Naive thymus-derived CD4-positive, alpha-beta T cell (primary cell): ENCODE results near the gene PDE4C. TPM values are rescaled to one million over a fixed set of nuclear protein-coding genes. Genes with fewer than 3 reads are reported as not detected.
A peak's percentile ranks its signal among the peaks of the same experiment; 100 is the strongest.

Experiments
- ATAC-seq: fragments of 150-1000 bp; cut with Tn5 transposase; 2 replicates; pipeline ENCODE4 v1.10.0; 2021; ENCODE audit warnings: mild to moderate bottlenecking, moderate library complexity
- CTCF ChIA-PET: fragments of 350-600 bp; sonication (Branson Sonifier 250); formaldehyde crosslinking; loops from one replicate; lab custom pipeline; 2021; ENCODE audit warnings: antibody characterized with exemption; lab: Charles Lee
- POLR2A ChIA-PET: fragments of 350-600 bp; sonication (Branson Sonifier 250); formaldehyde crosslinking; loops from one replicate; lab custom pipeline; 2021; ENCODE audit warnings: antibody characterized with exemption, inconsistent platforms; lab: Charles Lee
- DNase-seq, 9 donors: peaks; one replicate each; pipeline versions ENCODE4 v3.0.0 to v3.0.0-alpha.2; 2020 to 2022; ENCODE audit warnings: mixed read lengths in 1 of 9
- H3K27ac ChIP-seq: one replicate; pipeline ENCODE4 v1.7.0; 2013; ENCODE audit warnings: mild to moderate bottlenecking, low read depth, low read length, moderate library complexity
- H3K27me3 ChIP-seq, 2 donors: one replicate each; pipeline ENCODE4 v1.7.0; 2013; ENCODE audit warnings: low read length in 2 of 2, mild to moderate bottlenecking in 2 of 2, moderate library complexity in 2 of 2; ENCODE audit not compliant: control insufficient read depth in 2 of 2, insufficient read depth in 2 of 2
- H3K36me3 ChIP-seq, 3 experiments: 1 replicate in 2 of 3; 2 replicates in 1 of 3; pipeline ENCODE4 v1.7.0; 2013; ENCODE audit warnings: low read length in 3 of 3, mild to moderate bottlenecking in 3 of 3, moderate library complexity in 1 of 3; ENCODE audit not compliant: insufficient read depth in 3 of 3, control insufficient read depth in 2 of 3
- H3K4me1 ChIP-seq, 2 donors: one replicate each; pipeline ENCODE4 v1.7.0; 2013; ENCODE audit warnings: low read length in 2 of 2, mild to moderate bottlenecking in 2 of 2, moderate library complexity in 1 of 2; ENCODE audit not compliant: control insufficient read depth in 2 of 2, insufficient read depth in 2 of 2
- H3K4me3 ChIP-seq: 2 replicates; pipeline ENCODE4 v1.7.0; 2013; ENCODE audit warnings: mild to moderate bottlenecking, low read length
- H3K9me3 ChIP-seq, 3 experiments: 1 replicate in 2 of 3; 2 replicates in 1 of 3; pipeline ENCODE4 v1.7.0; 2013; ENCODE audit warnings: low read length in 3 of 3; ENCODE audit not compliant: control insufficient read depth in 2 of 3
- H3K27ac Mint-ChIP-seq, 9 donors: one replicate each; pipeline ENCODE4 v1.8.0; 2020 to 2022; ENCODE audit warnings: mixed read lengths in 9 of 9, mild to moderate bottlenecking in 8 of 9, moderate library complexity in 5 of 9, inconsistent platforms in 2 of 9
- H3K27me3 Mint-ChIP-seq, 5 donors: one replicate each; pipeline ENCODE4 v1.8.0; 2021 to 2022; ENCODE audit warnings: mixed read lengths in 5 of 5, mild to moderate bottlenecking in 1 of 5
- H3K36me3 Mint-ChIP-seq, 5 donors: one replicate each; pipeline ENCODE4 v1.8.0; 2020 to 2022; ENCODE audit warnings: mixed read lengths in 5 of 5, mild to moderate bottlenecking in 3 of 5, inconsistent platforms in 1 of 5
- H3K4me1 Mint-ChIP-seq, 7 donors: one replicate each; pipeline ENCODE4 v1.8.0; 2020 to 2022; ENCODE audit warnings: mixed read lengths in 7 of 7, mild to moderate bottlenecking in 3 of 7, inconsistent platforms in 1 of 7
- H3K4me3 Mint-ChIP-seq, 10 donors: one replicate each; pipeline ENCODE4 v1.8.0; 2020 to 2022; ENCODE audit warnings: mild to moderate bottlenecking in 10 of 10, mixed read lengths in 10 of 10, moderate library complexity in 6 of 10, inconsistent platforms in 2 of 10
- H3K9me3 Mint-ChIP-seq, 11 donors: one replicate each; pipeline ENCODE4 v1.8.0; 2020 to 2022; ENCODE audit warnings: mixed read lengths in 11 of 11, mild to moderate bottlenecking in 4 of 11, inconsistent platforms in 1 of 11, moderate library complexity in 1 of 11
- intact Hi-C, 2 donors: fragments of 100-400 bp; cut with micrococcal nuclease; formaldehyde crosslinking; loops; one replicate each; pipeline ENCODE4 v1.15.1; 2023
- polyA plus RNA-seq, 2 donors: library from polyadenylated mRNA; unstranded; fragments of 300-500 nt; fragmentation: Illumina TruSeq; gene quantifications; one replicate each; pipeline ENCODE4 v1.2.3, GENCODE V29; 2021
- total RNA-seq, 6 experiments: library from RNA in 5 of 6; stranded (reverse) in 5 of 6; gene quantifications; 1 replicate in 5 of 6; 2 replicates in 1 of 6; pipeline ENCODE4 v1.2.3 and lab custom pipeline; 2021 to 2026

The PDE4C gene
- total RNA-seq (not detected), polyA plus RNA-seq (not detected), total RNA-seq (lab: John Stamatoyannopoulos, UW) (not detected)

DNA sequence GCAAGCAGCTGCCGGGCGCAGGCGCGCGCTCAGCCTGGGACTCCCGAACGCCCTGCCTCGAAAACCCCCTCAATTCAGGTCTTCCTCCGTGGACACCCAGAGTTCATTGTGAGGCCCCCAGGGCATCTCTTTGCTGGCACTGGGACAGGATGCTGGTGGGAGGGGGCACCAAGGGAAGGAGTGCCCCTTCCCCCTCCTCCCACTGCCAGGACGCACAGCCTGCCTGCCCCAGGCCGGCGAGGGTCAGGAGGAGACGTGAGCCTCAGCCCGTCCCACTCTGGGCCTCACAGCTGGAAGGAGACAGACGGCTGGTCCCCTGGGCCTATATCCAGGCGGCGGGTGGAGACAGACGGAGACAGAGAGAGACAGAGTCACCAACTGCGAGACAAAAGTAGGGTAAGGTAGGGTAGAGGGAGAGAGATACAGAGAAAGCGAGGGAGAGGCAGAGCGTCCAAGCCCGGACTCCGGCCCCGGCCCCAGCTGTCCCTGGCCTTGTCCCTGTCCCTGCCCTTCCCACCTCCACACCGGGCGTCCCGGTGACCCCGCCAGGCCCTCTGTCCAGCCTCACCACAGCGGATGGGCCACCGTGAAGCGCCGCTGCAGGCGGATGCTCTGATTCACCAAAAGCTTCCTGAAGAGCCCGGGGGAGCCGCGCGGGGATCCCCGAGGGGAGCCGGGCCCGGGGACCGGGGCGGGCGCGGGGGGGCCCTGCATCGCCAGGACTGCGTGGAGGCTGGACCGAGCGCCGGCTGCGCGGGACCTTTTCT is at the start of gene PDE4C:
TSS of gene PDE4C (minus strand) at position 737 of the 767 bp plus-strand sequence. CDS start at position 714, 23 bp downstream.
- peaks cover 0 to 4% (median 0%) of the 10 kb centered on the region in 5 donors for H3K36me3 Mint-ChIP-seq
- DNase-seq: peak in 1 of 9 donors; percentile 8

DNA sequence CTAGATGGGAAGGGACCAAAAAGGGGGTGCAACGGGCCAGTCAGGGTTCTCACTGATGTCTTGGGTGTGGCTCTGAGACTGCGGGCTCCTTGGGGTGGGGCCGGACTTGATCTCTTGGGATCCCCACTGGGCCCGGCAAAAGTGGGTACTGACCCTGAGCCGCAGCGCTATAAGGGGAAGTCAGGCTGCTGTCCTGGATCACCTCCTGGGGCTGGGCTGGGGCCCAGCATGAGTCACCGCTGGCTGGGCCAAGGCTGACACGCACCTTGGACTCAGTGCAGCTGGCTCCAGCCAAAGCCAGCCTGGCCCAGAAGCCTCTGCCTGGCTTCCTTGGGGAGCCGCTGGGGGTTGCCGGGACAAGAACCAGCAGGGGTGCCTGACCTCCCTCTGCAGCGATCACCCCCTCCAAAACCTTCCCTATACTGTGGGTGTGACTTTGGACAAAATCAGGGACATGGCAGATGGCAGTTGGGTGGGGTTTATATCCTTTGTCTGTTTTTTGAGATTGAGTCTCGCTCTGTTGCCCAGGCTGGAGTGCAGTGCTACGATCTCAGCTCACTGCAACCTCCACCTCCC is 48.6 kb upstream of the PDE4C start:
- POLR2A ChIA-PET: interaction anchor here (0.9 to 10.5 kb wide), 3 partner anchors 30 to 49 kb away, joined by 3 to 757 read pairs (median 4); partner anchors contain the start of gene LSM4
- Histone ChIP-seq H3K9me3 (no peaks in the 10 kb centered on the region), H3K27me3 (no peaks in the 10 kb centered on the region), H3K27ac (no peak overlapping the region), H3K36me3 (peaks cover 0 to 25% (median 8%) of the 10 kb centered on the region in 3 experiments), H3K4me3 (no peak overlapping the region), H3K4me1 (peaks cover 13 to 46% of the 10 kb centered on the region in 2 donors)
- peaks cover 0 to 23% (median 8%) of the 10 kb centered on the region in 5 donors for H3K36me3 Mint-ChIP-seq
- ATAC-seq: peak; percentile 29
- peak overlapping the region in 8 of 10 donors; percentile 10 to 66 (median 56) for H3K4me3 Mint-ChIP-seq
- H3K9me3 Mint-ChIP-seq: peaks cover 0 to 69% (median 0%) of the 10 kb centered on the region in 11 donors
- H3K27me3 Mint-ChIP-seq: peaks cover 0 to 6% (median 0%) of the 10 kb centered on the region in 5 donors
- intact Hi-C loops: loop anchor here (5.0 kb wide), 1 partner anchor 137 kb away; no protein-coding TSS in a partner anchor
- DNase-seq: peak in 5 of 9 donors; percentile 34 to 57 (median 54)
- CTCF ChIA-PET: interaction anchor here (1.0 to 7.8 kb wide), 3 partner anchors 16 to 72 kb away, joined by 3 to 266 read pairs (median 3); no protein-coding TSS in a partner anchor
- peaks cover 20 to 51% (median 35%) of the 10 kb centered on the region in 7 donors for H3K4me1 Mint-ChIP-seq
- peak overlapping the region in 7 of 9 donors; percentile 43 to 87 (median 81) for H3K27ac Mint-ChIP-seq

More for the DNA sequence above, at the start of gene PDE4C:
- H3K27me3 ChIP-seq: peaks cover 12 to 28% of the 10 kb centered on the region in 2 donors
- no peaks in the 10 kb centered on the region for H3K9me3 ChIP-seq
- CTCF ChIA-PET: interaction anchor here (1.1 kb wide), 1 partner anchor 187 kb away, joined by 3 read pairs; no protein-coding TSS in a partner anchor
- H3K4me3 Mint-ChIP-seq: peak within 1 kb of the TSS; percentile 27 to 89 (median 84)
- no peak for ATAC-seq
- intact Hi-C loops: no loop called here
- H3K9me3 Mint-ChIP-seq: peaks cover 0 to 3% (median 0%) of the 10 kb centered on the region in 11 donors
- H3K36me3 ChIP-seq: no peaks in the 10 kb centered on the region
- peaks cover 11 to 25% (median 20%) of the 10 kb centered on the region in 7 donors for H3K4me1 Mint-ChIP-seq
- no peak within 1 kb of the TSS for H3K27ac ChIP-seq
- H3K4me1 ChIP-seq: peaks cover 6 to 16% of the 10 kb centered on the region in 2 donors
- POLR2A ChIA-PET: no interaction called here
- no peak within 1 kb of the TSS for H3K27ac Mint-ChIP-seq
- no peak within 1 kb of the TSS for H3K4me3 ChIP-seq
- peaks cover 47 to 66% (median 64%) of the 10 kb centered on the region in 5 donors for H3K27me3 Mint-ChIP-seq

DNA sequence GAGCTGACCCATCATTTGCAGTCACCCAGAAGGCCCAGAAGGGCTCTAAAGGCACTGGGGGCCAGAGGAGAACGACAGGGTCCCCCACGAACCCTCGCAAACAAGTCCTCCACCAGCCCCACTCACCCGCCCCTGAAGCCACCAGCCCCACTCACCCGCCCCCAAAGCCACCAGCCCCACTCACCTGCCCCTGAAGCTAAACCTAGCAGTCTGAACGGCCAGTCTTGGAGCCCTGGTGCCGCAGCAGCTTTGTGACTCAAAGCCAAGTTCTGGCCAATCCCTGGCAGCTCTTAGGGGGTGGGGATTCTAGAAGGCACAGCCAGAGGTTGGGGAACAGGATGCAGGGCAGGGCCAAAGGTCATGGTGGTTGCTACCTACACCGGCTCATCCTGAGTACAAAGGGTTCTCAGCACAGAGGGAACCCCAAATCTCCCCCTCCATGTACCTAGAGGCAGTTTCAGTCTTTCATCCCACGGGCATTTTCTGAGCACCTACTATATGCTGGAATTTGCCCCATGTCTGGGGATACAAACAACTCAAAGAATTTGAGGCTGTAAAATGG is 48.1 kb upstream of the PDE4C start, which contains the start of gene IQCN:
TSS of gene IQCN (minus strand) at position 234 of the 562 bp plus-strand sequence. CDS start 4,974 bp downstream, outside the sequence.
- peaks cover 0 to 18% (median 6%) of the 10 kb centered on the region in 5 donors for H3K36me3 Mint-ChIP-seq
- ChIA-PET POLR2A (interaction anchor here (10.5 kb wide), 1 partner anchor 49 kb away, joined by 757 read pairs; the partner anchor contains the start of gene LSM4), CTCF (interaction anchor here (1.0 kb wide), 2 partner anchors 72 to 115 kb away, joined by 3 read pairs; no protein-coding TSS in a partner anchor)
- H3K4me3 Mint-ChIP-seq: peak within 1 kb of the TSS in 8 of 10 donors; percentile 45 to 73 (median 56)
- H3K4me1 ChIP-seq: peaks cover 12 to 46% of the 10 kb centered on the region in 2 donors
- H3K4me3 ChIP-seq: no peak within 1 kb of the TSS
- intact Hi-C loops: loop anchor here in 1 of 2 donors (5.0 kb wide), 1 partner anchor 138 kb away; no protein-coding TSS in a partner anchor
- peaks cover 0 to 21% (median 8%) of the 10 kb centered on the region in 3 experiments for H3K36me3 ChIP-seq
- H3K9me3 Mint-ChIP-seq: peaks cover 0 to 64% (median 0%) of the 10 kb centered on the region in 11 donors
- no peaks in the 10 kb centered on the region for H3K9me3 ChIP-seq
- H3K27me3 ChIP-seq: no peaks in the 10 kb centered on the region
- peaks cover 0 to under 1% (median 0%) of the 10 kb centered on the region in 5 donors for H3K27me3 Mint-ChIP-seq
- peak; percentile 31 for ATAC-seq
- H3K27ac Mint-ChIP-seq: peak within 1 kb of the TSS in 7 of 9 donors; percentile 43 to 87 (median 81)
- no peak within 1 kb of the TSS for H3K27ac ChIP-seq
- peak in 5 of 9 donors; percentile 43 to 70 (median 59) for DNase-seq
- H3K4me1 Mint-ChIP-seq: peaks cover 15 to 48% (median 32%) of the 10 kb centered on the region in 7 donors

- H3K4me3 ChIP-seq: no peak overlapping the region
- intact Hi-C loops: loop anchor here in 1 of 2 donors (5.0 kb wide), 1 partner anchor 139 kb away; no protein-coding TSS in a partner anchor
- ChIA-PET POLR2A (interaction anchor here (10.5 kb wide), 1 partner anchor 50 kb away, joined by 757 read pairs; the partner anchor contains the start of gene LSM4), CTCF (interaction anchor here (1.0 to 1.8 kb wide), 4 partner anchors 52 to 115 kb away, joined by 3 to 6 read pairs (median 4); no protein-coding TSS in a partner anchor)
- no peaks in the 10 kb centered on the region for H3K27me3 Mint-ChIP-seq
- DNase-seq (peak in 3 of 9 donors; percentile 19 to 34 (median 27)), ATAC-seq (no peak)
- no peak overlapping the region for H3K27ac ChIP-seq
- H3K9me3 Mint-ChIP-seq: peaks cover 0 to 57% (median 0%) of the 10 kb centered on the region in 11 donors
- H3K4me3 Mint-ChIP-seq: peak overlapping the region in 6 of 10 donors; percentile 23 to 66 (median 42)
- peaks cover 0 to 12% (median 2%) of the 10 kb centered on the region in 5 donors for H3K36me3 Mint-ChIP-seq
- H3K27me3 ChIP-seq: no peaks in the 10 kb centered on the region
- peaks cover 12 to 42% (median 29%) of the 10 kb centered on the region in 7 donors for H3K4me1 Mint-ChIP-seq
- H3K27ac Mint-ChIP-seq: peak overlapping the region in 6 of 9 donors; percentile 72 to 87 (median 82)
- peaks cover 6 to 41% of the 10 kb centered on the region in 2 donors for H3K4me1 ChIP-seq
- no peaks in the 10 kb centered on the region for H3K9me3 ChIP-seq
- peaks cover 0 to 15% (median 8%) of the 10 kb centered on the region in 3 experiments for H3K36me3 ChIP-seq
Observed at GRCh38 chr19:18273561-18274218, 47.5 kb upstream of the PDE4C start.

DNA sequence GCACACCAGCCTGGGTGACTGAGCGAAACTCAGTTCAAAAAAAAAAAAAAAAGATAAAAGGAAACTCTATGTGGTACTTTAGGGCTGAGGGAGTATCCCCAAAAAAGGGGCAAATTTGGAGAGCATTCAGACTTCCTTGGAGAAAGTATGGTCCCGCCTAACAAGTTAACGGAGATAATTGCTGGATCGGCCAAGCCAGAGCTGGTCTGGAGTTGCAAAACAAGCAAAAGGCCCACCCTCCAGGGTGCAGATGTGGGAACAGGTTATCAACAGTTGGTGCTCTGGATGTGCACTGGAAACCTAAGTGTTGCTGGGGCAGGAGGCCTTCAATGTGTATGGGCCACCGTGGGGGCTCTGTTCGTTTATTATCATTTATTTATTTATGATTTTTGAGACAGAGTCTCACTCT is 45.2 kb upstream of the PDE4C start:
- peak overlapping the region in 5 of 9 donors; percentile 1 to 86 (median 64) for H3K27ac Mint-ChIP-seq
- no peak overlapping the region for H3K27ac ChIP-seq
- no peaks in the 10 kb centered on the region for H3K27me3 ChIP-seq
- no peaks in the 10 kb centered on the region for H3K9me3 ChIP-seq
- ChIA-PET POLR2A (interaction anchor here (1.0 to 4.2 kb wide), 3 partner anchors 8 to 58 kb away, joined by 3 to 30 read pairs (median 3); partner anchors contain the start of gene JUND), CTCF (interaction anchor here (0.7 to 2.3 kb wide), 3 partner anchors 8 to 361 kb away, joined by 5 to 6 read pairs (median 5); no protein-coding TSS in a partner anchor)
- H3K4me1 Mint-ChIP-seq: peaks cover 10 to 28% (median 20%) of the 10 kb centered on the region in 7 donors
- intact Hi-C loops: loop anchor here in 1 of 2 donors (5.0 kb wide), 1 partner anchor 141 kb away; no protein-coding TSS in a partner anchor
- no peak overlapping the region for H3K4me3 ChIP-seq
- peaks cover 0 to 11% (median 5%) of the 10 kb centered on the region in 5 donors for H3K36me3 Mint-ChIP-seq
- peaks cover 0 to 23% (median 8%) of the 10 kb centered on the region in 3 experiments for H3K36me3 ChIP-seq
- H3K27me3 Mint-ChIP-seq: no peaks in the 10 kb centered on the region
- ATAC-seq (no peak), DNase-seq (no peak)
- H3K4me3 Mint-ChIP-seq: peak overlapping the region in 2 of 10 donors; percentile 7 to 16
- peaks cover 0 to 68% (median 0%) of the 10 kb centered on the region in 11 donors for H3K9me3 Mint-ChIP-seq
- peaks cover 4 to 27% of the 10 kb centered on the region in 2 donors for H3K4me1 ChIP-seq
